GM20431 (cell line): ENCODE data around the gene GOLM1.

Experiments
- in situ Hi-C: fragments of 300-500 bp; cut with MseI, MboI; formaldehyde crosslinking; loops from one replicate; pipeline ENCODE4 v1.15.0; 2020; ENCODE audit warnings: low sequenced_read_pairs; ENCODE audit not compliant: unreplicated experiment

GOLM1 gene

DNA sequence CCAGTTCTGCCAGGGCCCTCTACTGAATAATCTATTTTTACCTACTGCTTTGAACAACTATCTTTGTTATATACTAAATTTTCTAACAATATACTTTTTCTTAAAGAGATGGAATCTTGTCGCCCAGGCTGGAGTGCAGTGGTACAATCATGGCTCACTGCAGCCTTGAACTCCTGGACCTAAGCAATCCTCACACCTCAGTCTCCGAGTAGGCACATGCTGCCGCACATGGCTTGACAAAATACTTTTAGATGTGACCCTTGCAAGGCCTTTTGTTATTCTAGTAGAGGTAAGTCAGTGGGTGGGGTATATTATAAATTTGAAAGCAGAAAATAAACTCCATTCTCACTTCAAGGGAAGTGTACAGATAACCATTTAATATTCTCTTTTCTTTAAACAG is 7.9 kb downstream of the GOLM1 start:
- in situ Hi-C loops = no loop called here

DNA sequence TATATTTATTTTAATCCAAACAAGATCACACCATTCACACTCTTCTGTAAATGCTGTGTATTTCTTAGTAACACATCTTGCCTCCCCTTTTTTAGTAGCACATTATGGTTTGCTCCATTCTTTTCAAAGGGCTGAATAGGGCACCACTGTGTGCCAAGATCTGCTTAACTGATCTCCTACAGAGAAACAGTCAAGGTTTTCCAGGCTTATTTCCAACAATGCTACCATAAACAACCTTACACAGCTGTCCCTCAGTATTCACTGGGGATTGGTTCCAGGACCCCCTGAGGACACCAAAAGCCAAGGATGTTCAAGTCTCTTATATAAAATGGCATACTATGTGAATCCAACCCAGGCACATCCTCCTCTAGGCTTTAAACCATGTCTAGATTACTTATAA is 16.5 kb downstream of the GOLM1 start:
- in situ Hi-C loops = no loop called here

GRCh38 chr9:86079865-86080469 is 19.4 kb downstream of the GOLM1 start:
- in situ Hi-C loops = no loop called here

GRCh38 chr9:86079421-86079831 is 19.9 kb downstream of the GOLM1 start:
- in situ Hi-C loops = no loop called here

- in situ Hi-C loops = no loop called here
Measured at GRCh38 chr9:86078731-86079130, 20.6 kb downstream of the GOLM1 start.

GRCh38 chr9:86077276-86077675 is 22.1 kb downstream of the GOLM1 start:
- in situ Hi-C loops = no loop called here

GRCh38 chr9:86075132-86076109 is 23.9 kb downstream of the GOLM1 start:
- in situ Hi-C loops = no loop called here

- in situ Hi-C loops = no loop called here
Measured at GRCh38 chr9:86073839-86074238, 25.5 kb downstream of the GOLM1 start.

GRCh38 chr9:86072394-86072877 is 26.9 kb downstream of the GOLM1 start:
- in situ Hi-C loops = no loop called here

GRCh38 chr9:86069206-86069869 is 30.0 kb downstream of the GOLM1 start:
- in situ Hi-C loops = no loop called here

GRCh38 chr9:86064220-86064619 is 35.1 kb downstream of the GOLM1 start:
- in situ Hi-C loops = no loop called here

- in situ Hi-C loops = no loop called here
Measured at GRCh38 chr9:86062845-86063693, 36.3 kb downstream of the GOLM1 start.

DNA sequence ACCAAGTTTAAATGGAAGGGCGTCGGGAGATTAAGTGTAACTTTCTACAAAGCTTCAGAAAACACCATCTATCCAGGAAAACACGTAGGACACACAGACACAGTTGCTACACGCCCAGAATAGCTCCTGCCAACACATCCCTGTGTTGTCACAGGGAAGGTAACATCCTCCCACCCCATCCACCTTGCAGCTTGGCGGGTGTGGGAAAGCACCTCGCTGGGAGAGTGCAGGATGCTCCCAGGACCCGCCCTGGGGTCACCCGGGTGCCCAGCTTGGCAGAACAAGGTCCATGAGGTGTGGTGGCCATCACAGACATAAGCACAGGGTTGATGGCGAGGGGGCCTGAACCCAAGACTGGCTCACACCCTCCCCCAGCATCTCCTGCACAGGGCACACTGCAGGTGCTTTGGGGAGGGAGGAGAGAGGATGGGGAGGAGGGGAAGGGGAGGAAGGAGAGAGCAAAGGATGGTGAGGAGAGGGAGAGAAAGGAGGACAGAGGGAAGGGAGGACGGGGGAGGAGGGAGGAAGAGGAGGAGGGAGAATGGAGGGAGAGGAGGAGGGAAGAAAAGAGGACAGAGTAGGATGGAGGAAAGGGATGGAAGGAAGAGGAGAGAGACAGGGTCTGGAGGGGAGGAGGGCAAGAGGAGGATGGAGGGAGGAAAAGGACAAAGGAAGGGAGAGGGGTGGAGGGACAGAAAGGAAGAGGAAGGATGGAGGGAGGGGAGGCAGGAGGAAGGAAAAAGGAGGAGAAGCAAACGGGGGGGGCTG is 37.2 kb downstream of the GOLM1 start:
- in situ Hi-C loops = no loop called here

DNA sequence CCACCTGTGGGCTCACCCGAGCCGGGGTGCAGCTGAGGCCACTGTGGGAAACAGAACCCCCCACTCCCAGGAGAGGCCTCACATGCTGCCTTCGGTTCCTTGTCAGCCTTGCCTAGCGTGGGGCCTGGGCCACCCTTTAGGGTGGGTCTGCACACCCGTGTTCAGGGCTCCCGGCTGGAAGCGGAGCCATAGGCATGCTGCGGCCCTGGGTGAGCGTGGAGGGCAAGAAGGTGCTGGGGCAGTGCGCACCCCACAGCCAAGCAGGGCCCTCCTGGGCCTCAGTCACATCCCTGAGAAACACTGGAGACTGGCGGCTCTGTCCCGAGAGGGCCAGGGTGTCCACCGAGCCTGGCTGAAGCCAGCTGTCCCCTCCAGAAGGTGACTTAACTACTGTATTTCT is 41.9 kb downstream of the GOLM1 start:
- in situ Hi-C loops = no loop called here

DNA sequence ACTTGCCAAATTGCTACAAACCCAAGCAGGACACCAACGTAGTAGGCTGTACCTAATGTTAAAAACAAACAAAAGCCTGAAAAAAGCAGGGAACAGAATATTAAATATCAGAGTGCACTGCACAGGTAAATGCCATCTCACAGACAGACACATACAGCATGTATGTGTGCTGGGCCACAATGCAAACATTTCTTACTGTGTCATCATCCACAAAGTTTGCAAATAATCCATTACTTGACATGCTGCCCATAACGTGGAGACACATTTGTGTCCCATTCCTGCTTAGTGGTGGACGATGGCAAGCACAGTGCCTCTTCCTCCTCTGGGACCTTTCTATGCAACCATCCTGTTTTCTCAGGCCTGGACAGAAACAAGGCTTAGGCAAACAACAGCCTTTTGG is 44.7 kb downstream of the GOLM1 start:
- in situ Hi-C loops = no loop called here

DNA sequence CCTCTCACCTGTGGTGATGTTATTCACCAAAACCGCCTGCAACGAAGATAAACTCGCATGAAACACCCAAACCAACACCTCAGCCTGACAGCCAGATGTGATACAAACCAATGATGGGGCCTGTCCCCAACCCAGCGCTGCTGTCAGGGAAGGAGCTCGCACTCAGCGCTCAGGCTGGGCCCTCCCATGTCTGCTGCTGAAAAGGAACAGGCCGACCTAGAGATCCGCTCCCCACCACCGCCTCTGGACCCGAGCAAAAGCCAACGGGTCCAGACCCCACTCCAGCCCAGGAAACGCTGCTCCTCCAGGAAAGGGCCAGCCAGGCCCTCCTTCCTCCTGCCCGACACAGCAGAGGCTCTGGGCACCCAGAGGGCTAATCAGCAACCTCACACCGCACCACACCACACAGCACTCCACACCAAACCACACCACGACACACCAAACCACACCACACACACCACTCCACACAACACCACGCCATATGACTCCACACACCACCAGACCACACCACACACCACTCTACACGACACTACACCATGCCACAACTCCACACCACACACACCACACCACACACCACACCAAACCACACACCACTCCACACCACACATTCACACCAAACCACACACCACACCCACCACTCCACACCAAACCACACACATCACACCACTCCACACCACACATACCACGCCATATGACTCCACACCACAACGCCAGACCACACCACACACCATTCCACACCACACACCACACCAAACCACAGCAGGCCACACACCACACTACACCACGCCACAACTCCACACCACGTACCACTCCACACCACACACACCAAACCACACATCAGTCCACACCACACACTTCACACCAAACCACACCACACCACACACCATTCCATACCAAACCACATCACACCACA is 46.5 kb downstream of the GOLM1 start:
- in situ Hi-C loops = no loop called here

DNA sequence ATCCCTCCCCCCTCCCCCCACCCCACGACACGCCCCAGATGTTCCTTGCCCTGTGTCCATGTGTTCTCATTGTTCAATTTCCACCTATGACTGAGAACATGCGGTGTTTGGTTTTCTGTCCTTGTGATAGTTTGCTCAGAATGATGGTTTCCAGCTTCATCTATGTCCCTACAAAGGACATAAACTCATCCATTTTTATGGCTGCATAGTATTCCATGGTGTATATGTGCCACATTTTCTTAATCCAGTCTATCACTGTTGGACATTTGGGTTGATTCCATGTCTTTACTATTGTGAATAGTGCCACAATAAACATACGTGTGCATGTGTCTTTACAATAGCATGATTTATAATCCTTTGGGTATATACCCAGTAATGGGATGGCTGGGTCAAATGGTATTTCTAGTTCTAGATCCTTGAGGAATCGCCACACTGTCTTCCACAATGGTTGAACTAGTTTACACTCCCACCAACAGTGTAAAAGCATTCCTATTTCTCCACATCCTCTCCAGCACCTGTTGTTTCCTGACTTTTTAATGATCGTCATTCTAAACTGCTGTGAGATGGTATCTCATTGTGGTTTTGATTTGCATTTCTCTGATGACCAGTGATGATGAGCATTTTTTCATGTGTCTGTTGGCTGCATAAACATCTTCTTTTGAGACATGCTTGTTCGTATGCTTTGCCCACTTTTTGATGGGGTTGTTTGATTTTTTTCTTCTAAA is 51.2 kb downstream of the GOLM1 start:
- in situ Hi-C loops = loop anchor here (25.0 kb wide), 1 partner anchor 139 kb away; no protein-coding TSS in a partner anchor
